GM23338 (cell line): ENCODE measurements around the gene BCAS3.

Source experiments
- CREB1 ChIP-seq: fragments of 250-450 bp; sonication (Bioruptor Pico); IDR thresholded peaks from 2 replicates; pipeline ENCODE4 v1.5.0; 2020; ENCODE audit warnings: low read depth, mild to moderate bottlenecking, moderate library complexity
- ETS1 ChIP-seq: IDR thresholded peaks from 2 replicates; pipeline ENCODE4 v1.6.1; 2016; ENCODE audit warnings: antibody characterized with exemption
- EZH2 ChIP-seq: fragments of 200-600 bp; sonication (generic); IDR thresholded peaks from one replicate; pipeline ENCODE4 v1.8.0; 2017; ENCODE audit warnings: antibody characterized with exemption, mild to moderate bottlenecking, low read depth; ENCODE audit not compliant: unreplicated experiment
- EZH2phosphoT487 ChIP-seq: fragments of 200-600 bp; sonication (generic); IDR thresholded peaks from one replicate; pipeline ENCODE4 v1.8.1; 2018; ENCODE audit warnings: antibody characterized with exemption; ENCODE audit not compliant: unreplicated experiment
- POLR2AphosphoS5 ChIP-seq: IDR thresholded peaks from 2 replicates; pipeline ENCODE4 v1.6.1; 2016; ENCODE audit warnings: antibody characterized with exemption, low read depth
- STAT1 ChIP-seq: IDR thresholded peaks from one replicate; pipeline ENCODE4 v1.6.1; 2016; ENCODE audit warnings: antibody characterized with exemption; ENCODE audit not compliant: unreplicated experiment
- ZNF114 ChIP-seq: fragments of 250-450 bp; sonication (Bioruptor Pico); IDR thresholded peaks from 2 replicates; pipeline ENCODE4 v1.5.0; 2020; ENCODE audit warnings: mild to moderate bottlenecking, moderate library complexity
- TF ChIP-seq, protein P1 (sequence below), 2 experiments: fragments of 200-600 bp in 1 of 2; sonication (generic) in 1 of 2; conservative IDR thresholded peaks; 2 replicates each; pipeline versions ENCODE4 v1.5.1 to v1.6.1; 2016 to 2017; ENCODE audit warnings: antibody characterized with exemption in 2 of 2, low read depth in 2 of 2, mild to moderate bottlenecking in 2 of 2, moderate library complexity in 1 of 2
- TF ChIP-seq, protein P2 (sequence below): IDR thresholded peaks from one replicate; pipeline ENCODE4 v1.6.1; 2018; ENCODE audit warnings: antibody characterized with exemption; ENCODE audit not compliant: unreplicated experiment

GRCh38 chr17:61352781-61353491 lies 675.3 kb downstream of the BCAS3 start:
- TF ChIP-seq CREB1 (no peak), STAT1 (no peak), ZNF114 (CRISPR knock-in tag) (no peak), EZH2 (no peak), ETS1 (no peak), EZH2phosphoT487 (no peak), POLR2AphosphoS5 (no peak)
- TF ChIP-seq, protein P1, sequence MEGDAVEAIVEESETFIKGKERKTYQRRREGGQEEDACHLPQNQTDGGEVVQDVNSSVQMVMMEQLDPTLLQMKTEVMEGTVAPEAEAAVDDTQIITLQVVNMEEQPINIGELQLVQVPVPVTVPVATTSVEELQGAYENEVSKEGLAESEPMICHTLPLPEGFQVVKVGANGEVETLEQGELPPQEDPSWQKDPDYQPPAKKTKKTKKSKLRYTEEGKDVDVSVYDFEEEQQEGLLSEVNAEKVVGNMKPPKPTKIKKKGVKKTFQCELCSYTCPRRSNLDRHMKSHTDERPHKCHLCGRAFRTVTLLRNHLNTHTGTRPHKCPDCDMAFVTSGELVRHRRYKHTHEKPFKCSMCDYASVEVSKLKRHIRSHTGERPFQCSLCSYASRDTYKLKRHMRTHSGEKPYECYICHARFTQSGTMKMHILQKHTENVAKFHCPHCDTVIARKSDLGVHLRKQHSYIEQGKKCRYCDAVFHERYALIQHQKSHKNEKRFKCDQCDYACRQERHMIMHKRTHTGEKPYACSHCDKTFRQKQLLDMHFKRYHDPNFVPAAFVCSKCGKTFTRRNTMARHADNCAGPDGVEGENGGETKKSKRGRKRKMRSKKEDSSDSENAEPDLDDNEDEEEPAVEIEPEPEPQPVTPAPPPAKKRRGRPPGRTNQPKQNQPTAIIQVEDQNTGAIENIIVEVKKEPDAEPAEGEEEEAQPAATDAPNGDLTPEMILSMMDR (conservative IDR thresholded peaks at IDR 0.05; ENCODE audit: low read depth in 2 of 2): no peak
- TF ChIP-seq, protein P2, sequence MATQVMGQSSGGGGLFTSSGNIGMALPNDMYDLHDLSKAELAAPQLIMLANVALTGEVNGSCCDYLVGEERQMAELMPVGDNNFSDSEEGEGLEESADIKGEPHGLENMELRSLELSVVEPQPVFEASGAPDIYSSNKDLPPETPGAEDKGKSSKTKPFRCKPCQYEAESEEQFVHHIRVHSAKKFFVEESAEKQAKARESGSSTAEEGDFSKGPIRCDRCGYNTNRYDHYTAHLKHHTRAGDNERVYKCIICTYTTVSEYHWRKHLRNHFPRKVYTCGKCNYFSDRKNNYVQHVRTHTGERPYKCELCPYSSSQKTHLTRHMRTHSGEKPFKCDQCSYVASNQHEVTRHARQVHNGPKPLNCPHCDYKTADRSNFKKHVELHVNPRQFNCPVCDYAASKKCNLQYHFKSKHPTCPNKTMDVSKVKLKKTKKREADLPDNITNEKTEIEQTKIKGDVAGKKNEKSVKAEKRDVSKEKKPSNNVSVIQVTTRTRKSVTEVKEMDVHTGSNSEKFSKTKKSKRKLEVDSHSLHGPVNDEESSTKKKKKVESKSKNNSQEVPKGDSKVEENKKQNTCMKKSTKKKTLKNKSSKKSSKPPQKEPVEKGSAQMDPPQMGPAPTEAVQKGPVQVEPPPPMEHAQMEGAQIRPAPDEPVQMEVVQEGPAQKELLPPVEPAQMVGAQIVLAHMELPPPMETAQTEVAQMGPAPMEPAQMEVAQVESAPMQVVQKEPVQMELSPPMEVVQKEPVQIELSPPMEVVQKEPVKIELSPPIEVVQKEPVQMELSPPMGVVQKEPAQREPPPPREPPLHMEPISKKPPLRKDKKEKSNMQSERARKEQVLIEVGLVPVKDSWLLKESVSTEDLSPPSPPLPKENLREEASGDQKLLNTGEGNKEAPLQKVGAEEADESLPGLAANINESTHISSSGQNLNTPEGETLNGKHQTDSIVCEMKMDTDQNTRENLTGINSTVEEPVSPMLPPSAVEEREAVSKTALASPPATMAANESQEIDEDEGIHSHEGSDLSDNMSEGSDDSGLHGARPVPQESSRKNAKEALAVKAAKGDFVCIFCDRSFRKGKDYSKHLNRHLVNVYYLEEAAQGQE: no peak
